Osteocyte (in vitro differentiated cells): ENCODE data around the gene L1TD1. TPM values are rescaled to one million over a fixed set of nuclear protein-coding genes. Genes with fewer than 3 reads are reported as not detected.

Experiments used
- DNase-seq: peaks from one replicate; pipeline ENCODE4 v3.0.0; 2021; ENCODE audit warnings: mixed read lengths; ENCODE audit not compliant: unreplicated experiment; ENCODE audit errors: extremely low spot score
- H3K27ac Mint-ChIP-seq: one replicate; pipeline ENCODE4 v1.8.0; 2021; ENCODE audit warnings: mild to moderate bottlenecking, mixed read lengths; ENCODE audit not compliant: unreplicated experiment
- H3K27me3 Mint-ChIP-seq: one replicate; pipeline ENCODE4 v1.8.0; 2021; ENCODE audit warnings: mixed read lengths; ENCODE audit not compliant: unreplicated experiment
- H3K36me3 Mint-ChIP-seq: one replicate; pipeline ENCODE4 v1.8.0; 2021; ENCODE audit warnings: mixed read lengths; ENCODE audit not compliant: unreplicated experiment
- H3K4me1 Mint-ChIP-seq: one replicate; pipeline ENCODE4 v1.8.0; 2021; ENCODE audit warnings: mixed read lengths; ENCODE audit not compliant: unreplicated experiment
- H3K4me3 Mint-ChIP-seq: one replicate; pipeline ENCODE4 v1.8.0; 2021; ENCODE audit warnings: mild to moderate bottlenecking, moderate library complexity, mixed read lengths; ENCODE audit not compliant: unreplicated experiment
- H3K9me3 Mint-ChIP-seq: one replicate; pipeline ENCODE4 v1.8.0; 2021; ENCODE audit warnings: mixed read lengths; ENCODE audit not compliant: unreplicated experiment
- total RNA-seq: library from RNA; stranded (reverse); gene quantifications from 2 replicates; pipeline ENCODE4 v1.2.1, GENCODE V29; 2021
- TF ChIP-seq, protein P1 (sequence below): fragments of 200-600 bp; sonication (generic); IDR thresholded peaks from 2 replicates; pipeline ENCODE4 v1.5.0; 2021; ENCODE audit warnings: antibody characterized with exemption, mild to moderate bottlenecking, moderate library complexity

L1TD1 gene
- total RNA-seq, 1 donor from 2014 or later, result not detected

DNA sequence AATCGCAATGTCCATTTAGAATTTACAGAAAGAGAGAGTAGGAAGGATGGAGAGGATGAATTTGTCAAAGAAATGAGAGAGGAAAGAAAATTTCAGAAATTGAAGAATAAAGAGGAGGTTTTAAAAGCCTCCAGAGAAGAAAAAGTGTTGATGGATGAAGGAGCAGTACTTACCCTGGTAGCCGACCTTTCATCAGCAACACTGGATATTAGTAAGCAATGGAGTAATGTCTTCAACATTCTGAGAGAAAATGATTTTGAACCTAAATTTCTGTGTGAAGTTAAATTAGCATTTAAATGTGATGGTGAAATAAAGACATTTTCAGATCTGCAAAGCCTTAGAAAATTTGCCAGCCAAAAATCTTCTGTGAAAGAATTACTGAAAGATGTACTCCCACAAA, 12.5 kb downstream of the L1TD1 start:
- Mint-ChIP-seq H3K9me3 (peaks cover 26% of the 10 kb centered on the region), H3K36me3 (peaks cover 1% of the 10 kb centered on the region), H3K27me3 (peaks cover 9% of the 10 kb centered on the region), H3K27ac (no peak overlapping the region), H3K4me1 (no peaks in the 10 kb centered on the region), H3K4me3 (no peak overlapping the region)
- TF ChIP-seq, protein P1, sequence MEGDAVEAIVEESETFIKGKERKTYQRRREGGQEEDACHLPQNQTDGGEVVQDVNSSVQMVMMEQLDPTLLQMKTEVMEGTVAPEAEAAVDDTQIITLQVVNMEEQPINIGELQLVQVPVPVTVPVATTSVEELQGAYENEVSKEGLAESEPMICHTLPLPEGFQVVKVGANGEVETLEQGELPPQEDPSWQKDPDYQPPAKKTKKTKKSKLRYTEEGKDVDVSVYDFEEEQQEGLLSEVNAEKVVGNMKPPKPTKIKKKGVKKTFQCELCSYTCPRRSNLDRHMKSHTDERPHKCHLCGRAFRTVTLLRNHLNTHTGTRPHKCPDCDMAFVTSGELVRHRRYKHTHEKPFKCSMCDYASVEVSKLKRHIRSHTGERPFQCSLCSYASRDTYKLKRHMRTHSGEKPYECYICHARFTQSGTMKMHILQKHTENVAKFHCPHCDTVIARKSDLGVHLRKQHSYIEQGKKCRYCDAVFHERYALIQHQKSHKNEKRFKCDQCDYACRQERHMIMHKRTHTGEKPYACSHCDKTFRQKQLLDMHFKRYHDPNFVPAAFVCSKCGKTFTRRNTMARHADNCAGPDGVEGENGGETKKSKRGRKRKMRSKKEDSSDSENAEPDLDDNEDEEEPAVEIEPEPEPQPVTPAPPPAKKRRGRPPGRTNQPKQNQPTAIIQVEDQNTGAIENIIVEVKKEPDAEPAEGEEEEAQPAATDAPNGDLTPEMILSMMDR, result no peak
- DNase-seq, result no peak

DNA sequence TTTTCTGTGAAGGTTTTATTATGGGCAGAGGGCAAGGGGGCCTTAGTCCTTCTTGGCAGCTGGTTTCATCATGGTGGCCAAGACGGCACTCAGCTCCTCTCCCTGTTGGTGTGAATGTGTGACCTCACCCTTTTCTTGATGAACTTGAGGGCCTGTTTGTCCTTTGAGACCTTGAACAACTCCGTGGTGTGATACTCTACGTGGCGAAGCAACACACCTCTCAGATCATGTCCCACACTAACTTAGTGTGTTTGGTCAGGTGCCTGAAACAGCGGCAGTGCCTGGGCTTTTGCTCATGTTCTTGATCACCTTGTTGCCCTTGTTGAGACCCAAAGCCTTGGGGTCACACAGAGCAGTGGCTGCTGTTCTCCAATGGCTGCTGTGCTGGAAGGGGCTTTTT, 13.4 kb downstream of the L1TD1 start:
- H3K4me1 Mint-ChIP-seq, result no peaks in the 10 kb centered on the region
- H3K36me3 Mint-ChIP-seq, result peaks cover 1% of the 10 kb centered on the region
- H3K9me3 Mint-ChIP-seq, result peaks cover 26% of the 10 kb centered on the region
- no peak overlapping the region for H3K4me3 Mint-ChIP-seq
- H3K27ac Mint-ChIP-seq, result no peak overlapping the region
- TF ChIP-seq, protein P1, result no peak
- DNase-seq, result no peak
- H3K27me3 Mint-ChIP-seq, result peaks cover 9% of the 10 kb centered on the region

DNA sequence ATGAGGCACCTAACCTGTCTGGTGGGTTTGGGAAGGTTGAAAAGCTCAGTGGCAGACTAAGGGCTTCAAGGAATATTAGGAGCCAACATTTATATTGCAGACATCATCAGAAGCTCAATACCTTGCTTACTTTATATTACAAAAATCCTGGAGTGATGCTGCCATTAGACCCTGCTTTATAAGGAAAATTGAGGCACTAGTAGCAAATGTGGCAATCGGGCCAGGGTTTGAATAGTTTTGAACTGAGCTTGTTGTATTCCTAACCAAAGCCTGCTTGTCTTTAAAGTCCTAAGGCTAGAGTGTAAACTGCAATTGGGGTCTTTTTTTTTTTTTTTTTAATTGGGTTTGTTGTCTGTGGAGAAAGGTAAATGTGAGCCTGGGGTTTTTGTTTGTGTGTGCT, 14.3 kb downstream of the L1TD1 start:
- no peak for DNase-seq
- TF ChIP-seq, protein P1, result no peak
- H3K4me1 Mint-ChIP-seq, result no peaks in the 10 kb centered on the region
- H3K4me3 Mint-ChIP-seq, result no peak overlapping the region
- H3K9me3 Mint-ChIP-seq, result peaks cover 26% of the 10 kb centered on the region
- no peak overlapping the region for H3K27ac Mint-ChIP-seq
- H3K36me3 Mint-ChIP-seq, result peaks cover 1% of the 10 kb centered on the region
- peaks cover 9% of the 10 kb centered on the region for H3K27me3 Mint-ChIP-seq

DNA sequence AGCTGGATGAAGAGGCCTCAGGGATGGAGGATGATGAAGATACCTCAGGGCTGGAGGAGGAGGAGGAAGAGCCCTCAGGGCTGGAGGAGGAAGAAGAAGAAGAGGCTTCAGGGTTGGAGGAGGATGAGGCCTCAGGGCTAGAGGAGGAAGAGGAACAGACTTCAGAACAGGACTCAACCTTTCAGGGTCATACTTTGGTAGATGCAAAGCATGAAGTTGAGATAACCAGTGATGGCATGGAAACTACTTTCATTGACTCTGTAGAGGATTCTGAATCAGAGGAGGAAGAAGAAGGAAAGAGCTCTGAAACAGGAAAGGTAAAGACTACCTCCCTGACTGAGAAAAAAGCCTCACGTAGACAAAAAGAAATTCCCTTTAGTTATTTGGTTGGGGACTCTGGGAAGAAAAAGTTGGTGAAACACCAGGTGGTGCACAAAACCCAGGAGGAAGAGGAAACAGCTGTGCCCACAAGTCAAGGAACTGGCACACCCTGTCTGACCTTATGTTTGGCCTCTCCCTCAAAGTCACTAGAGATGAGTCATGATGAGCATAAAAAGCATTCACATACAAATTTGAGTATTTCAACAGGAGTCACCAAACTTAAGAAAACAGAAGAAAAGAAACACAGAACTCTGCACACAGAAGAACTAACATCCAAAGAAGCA, 15.4 kb downstream of the L1TD1 start:
- Mint-ChIP-seq H3K27ac (no peak overlapping the region), H3K9me3 (peaks cover 26% of the 10 kb centered on the region), H3K4me3 (no peak overlapping the region), H3K36me3 (peaks cover 1% of the 10 kb centered on the region), H3K4me1 (no peaks in the 10 kb centered on the region), H3K27me3 (peaks cover 9% of the 10 kb centered on the region)
- TF ChIP-seq, protein P1, result no peak
- DNase-seq, result no peak

DNA sequence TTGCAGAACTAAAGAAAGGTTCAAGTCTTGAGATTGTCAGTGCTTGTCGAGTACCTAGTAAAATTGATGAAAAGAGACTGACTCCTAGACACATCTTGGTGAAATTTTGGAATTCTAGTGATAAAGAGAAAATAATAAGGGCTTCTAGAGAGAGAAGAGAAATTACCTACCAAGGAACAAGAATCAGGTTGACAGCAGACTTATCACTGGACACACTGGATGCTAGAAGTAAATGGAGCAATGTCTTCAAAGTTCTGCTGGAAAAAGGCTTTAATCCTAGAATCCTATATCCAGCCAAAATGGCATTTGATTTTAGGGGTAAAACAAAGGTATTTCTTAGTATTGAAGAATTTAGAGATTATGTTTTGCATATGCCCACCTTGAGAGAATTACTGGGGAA, 16.3 kb downstream of the L1TD1 start:
- DNase-seq, result no peak
- no peak overlapping the region for H3K27ac Mint-ChIP-seq
- peaks cover 9% of the 10 kb centered on the region for H3K27me3 Mint-ChIP-seq
- H3K36me3 Mint-ChIP-seq, result peaks cover 1% of the 10 kb centered on the region
- peaks cover 26% of the 10 kb centered on the region for H3K9me3 Mint-ChIP-seq
- TF ChIP-seq, protein P1, result no peak
- no peak overlapping the region for H3K4me3 Mint-ChIP-seq
- H3K4me1 Mint-ChIP-seq, result no peaks in the 10 kb centered on the region
